ENCODE measurements around the gene DCDC2C.
"Not testable (repeated sequence)": the region's sequence is repeated elsewhere in the genome, so short reads cannot be mapped to it uniquely, and the experiment has no call there.

DCDC2C gene

DNA sequence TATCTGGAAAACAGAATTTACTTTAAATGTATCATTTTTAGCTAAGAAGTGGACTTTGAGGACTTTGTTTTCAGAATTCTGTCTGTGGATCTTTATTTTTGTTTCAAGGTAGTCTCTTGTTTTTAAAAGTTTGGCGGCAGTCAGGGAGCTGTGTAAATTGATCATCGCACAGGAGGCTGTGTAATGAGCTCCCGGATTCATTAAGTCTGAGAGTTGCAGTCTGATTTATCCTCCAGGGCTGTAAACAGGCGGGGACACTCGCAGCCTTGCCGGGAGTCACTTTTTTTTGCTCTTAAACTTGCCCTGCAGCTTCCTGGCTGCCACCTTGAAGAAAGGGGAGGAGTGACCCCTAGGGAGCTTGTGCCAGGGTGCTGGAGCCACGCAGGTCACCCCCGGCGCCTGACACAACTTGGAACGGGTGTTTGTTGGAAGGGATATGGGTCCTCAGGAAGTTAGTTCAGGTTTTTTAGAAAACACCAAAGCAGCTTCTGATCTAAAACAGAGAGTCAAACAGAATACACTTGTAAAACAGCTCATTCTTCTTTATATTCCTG is 76.2 kb downstream of the DCDC2C start:
- no peak for DNase-seq

DNA sequence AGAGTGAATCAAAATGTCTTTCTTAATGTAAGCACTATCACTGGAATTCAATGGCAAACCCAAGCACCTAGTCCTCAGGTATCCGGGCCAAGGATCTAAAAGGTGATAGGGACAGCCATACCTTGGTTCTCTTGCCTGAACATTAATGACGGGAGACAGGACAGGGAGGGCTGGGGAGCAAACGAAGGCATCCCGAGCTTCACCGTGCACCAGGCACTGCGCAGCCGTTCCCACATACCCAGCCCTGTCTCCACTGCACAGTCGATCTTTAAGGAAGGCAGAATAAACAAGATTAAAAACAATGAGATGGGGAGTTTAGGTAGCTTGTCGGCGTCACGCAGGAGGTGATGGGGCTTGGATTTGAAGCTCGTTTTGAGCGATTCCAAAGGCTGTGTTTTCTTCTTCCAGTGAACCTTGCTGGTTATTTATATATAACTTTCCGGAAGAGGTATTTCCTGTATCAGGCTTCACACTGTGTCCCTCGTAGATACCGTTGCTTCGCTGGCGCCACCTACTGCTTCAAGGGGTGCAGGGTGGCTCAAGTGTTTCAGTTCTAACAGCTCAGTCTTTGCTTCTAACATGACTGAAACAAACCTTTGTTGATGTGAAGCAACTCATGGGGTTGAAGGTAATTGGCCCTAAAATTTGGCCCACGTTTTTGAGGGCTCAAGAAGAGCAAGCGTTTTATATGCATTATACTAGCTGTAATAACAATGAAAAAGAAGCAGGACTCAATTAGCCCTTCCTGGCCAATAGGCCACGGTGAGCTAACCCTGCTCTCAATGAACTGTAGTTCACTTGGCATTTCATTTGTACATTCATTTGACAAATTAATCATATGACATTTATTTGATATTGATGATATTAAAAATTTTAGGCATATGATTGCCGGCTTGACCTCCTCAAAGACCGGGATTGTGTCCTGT is 77.4 kb downstream of the DCDC2C start:
- DNase-seq = peak in 3 of 4 experiments; percentile 2 to 17 (median 7)

DNA sequence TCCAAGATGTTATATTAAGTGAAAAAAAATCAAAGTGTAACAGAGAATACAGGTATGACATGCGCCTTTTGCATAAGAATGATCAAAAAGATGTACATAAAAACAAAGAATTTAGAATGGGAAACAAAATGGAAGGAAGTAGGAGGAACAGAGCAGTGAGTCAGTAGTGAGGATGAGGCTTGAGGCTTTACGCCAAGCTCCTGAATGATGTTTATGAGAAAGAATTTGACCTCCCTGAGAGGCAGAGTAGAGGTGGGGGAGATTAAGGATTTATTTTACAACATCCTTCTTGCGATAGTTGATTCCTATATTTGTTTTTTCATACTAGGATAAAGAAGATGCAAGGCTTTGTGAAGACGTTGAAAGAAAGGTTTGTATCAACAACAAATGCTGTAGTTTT is 81.4 kb downstream of the DCDC2C start:
- no peak for DNase-seq

DNA sequence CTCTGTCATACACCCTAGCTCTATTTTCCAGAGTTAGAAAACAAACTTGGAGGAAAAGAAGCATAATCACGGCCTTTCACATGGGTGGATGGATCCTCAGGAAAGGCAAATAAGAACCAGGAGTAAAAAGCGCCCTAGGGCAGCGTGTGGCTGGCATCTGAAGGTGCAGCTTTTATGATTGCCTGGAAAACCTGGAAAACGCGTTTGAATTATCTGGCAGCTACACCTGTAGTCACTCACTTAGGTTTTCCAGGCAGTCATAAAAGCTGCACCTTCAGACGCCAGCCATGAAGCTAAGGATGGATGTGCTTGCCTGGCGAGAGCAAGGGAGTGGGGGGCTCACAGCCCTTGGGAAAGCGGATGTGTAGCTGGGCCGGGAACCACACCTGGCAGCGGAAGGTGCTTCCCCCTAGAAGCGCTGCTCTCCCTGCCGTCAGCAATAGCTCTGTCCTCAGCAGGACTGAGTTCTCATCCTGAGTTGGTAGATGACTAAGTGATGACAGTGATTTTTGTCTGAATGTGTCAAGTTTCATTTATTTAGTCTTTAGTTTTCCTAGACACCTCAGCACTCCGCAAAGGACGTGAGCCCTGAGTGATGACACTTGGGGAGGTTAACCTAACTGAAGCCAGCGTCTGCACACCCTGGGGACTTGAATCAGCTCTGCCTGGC is 82.0 kb downstream of the DCDC2C start:
- DNase-seq = no peak

DNA sequence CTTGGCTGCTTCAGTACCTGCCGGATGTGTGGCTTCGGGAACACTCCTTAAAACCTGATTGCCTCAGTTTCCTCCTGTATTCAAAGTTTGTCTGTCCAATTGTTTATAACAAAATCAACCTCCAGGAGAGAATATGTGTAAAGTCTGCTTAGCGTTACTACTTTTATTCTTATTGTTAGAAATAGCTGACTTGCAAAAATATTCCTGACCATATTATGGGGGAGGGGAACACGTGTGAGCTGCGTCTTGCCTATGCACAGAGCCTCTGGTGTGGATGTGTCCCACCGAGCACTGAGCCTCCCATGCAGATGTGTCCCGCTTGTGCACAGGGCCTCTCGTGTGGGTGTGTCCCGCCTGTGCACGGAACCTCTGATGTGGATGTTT is 82.5 kb downstream of the DCDC2C start:
- DNase-seq = no peak

DNA sequence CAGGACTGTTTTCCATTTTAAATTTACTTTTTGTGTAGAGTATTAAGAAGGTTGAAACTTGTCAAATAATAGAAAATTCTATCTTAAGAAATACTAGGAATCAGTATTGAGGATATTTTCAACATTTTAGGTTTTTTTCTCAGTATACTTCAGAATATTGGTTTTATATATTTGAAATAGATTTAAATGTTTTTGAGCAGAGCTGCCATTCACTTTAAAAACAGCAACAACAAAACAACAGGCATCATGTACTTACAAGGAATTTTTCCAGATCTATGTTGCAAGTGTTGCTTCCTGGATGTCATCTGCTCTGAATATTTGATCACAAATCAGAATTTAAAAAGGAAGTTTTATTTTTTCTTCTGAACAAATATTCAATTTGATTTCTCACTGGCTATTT is 84.4 kb downstream of the DCDC2C start:
- DNase-seq = no peak

DNA sequence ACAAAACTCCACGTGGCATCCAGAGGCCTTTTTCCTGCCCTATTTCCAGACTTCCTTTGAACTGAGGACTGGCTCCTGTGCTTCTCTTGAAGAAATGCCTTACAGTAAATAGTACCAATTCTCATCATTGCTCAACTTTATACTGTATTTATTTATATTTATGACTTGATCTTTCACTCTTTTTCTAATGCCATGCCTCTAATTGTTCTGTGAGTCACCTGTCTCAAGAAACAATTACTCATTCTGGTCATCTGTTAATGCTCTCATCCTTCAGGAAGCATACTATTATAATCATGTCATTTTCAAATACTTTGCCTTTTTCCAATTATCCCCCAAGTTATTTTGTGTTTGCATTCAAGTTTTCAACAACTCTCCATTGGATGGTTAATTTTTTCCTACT is 85.9 kb downstream of the DCDC2C start:
- DNase-seq = no peak

DNA sequence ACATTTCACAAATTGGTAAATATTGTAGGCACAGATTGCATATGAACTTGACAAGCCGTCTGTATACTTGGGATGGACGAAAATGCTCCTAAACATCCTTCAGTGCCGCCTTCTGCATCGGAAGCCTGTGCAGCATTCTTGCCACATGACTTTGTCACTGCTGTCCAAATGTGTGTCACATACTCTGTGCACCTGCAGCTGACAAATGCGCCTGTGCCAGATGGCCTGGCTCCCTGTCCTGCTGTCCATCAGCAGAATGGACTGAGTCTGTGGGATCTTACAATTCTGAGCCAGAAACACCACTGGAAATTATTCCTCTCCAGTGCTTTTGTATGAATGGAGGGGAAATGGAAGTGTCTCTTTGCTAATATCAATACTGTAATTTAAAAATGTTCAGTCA is 89.9 kb downstream of the DCDC2C start:
- DNase-seq = no peak

DNA sequence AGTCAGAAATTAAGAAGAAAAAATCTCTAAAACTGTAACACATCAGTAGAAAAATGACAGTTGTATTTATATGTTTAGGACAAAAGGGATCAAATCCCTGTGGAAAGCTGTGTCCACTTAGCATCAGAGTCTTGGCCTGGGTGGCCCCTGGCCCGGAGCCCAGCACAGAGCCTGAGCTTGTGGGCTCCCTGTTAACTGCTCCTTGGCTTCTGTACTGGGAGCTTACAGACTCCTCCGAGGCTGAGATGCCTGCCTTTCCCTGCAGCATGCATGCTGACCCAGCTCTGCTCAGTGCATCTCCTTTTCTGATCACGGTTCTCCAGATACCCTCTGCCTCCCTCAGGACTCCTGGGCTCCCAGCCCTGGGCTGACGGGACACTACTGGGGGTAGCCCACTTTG is 98.1 kb downstream of the DCDC2C start:
- no peak for DNase-seq

DNA sequence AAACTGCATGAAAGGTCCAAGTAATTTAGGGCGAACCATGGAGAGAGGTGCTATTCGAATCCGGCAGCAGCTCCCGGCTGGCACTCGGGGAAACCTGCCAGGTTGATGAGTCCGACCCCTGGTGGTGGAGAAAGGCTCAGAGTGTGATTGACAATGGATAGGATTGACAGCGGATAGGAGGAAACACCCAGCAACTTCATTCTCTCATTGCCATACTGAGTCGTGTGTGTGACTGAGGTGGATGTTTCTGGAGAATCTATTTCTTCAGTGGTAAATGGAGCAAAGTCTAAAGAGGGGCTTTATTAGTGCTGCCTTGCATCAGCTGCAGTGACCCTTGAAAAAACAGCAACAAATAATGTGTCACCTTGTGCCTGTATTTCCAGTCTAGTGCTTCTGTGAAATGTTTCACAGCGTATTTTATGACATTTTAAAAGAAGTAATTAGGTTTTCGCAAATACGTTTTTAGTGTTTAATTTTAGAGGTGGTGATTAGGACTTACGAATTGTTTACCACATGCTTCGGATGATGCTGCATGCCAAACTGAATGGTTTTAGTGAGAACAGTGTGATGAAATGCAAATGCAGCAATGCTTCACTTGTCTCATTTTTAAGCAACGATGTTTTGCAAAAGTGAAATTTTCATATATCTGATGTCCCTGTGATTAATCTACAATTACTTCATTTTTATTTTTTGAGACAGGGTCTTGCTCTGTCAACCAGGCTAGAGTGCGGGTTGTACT is 102.0 kb downstream of the DCDC2C start:
- no peak for DNase-seq

DNA sequence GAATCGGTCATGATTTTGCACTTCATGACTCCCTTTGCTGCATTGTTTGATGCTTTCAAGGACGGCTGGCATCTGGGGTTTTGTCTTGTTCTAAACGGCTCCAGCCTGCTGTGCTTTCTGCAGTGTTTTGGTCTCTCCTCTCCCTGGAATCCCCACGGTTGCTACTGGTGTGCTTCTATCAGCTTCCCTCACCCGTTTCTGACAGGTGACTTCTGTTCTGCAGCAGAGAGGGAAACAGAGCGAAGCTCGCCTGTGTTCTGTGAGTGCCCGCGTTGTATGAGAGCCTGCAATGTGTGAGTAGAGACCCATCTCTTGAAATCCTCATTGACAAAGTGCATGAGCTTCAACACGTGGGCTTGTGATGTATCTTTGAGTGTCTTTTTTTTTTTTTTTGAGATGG is 102.8 kb downstream of the DCDC2C start:
- DNase-seq = no peak

DNA sequence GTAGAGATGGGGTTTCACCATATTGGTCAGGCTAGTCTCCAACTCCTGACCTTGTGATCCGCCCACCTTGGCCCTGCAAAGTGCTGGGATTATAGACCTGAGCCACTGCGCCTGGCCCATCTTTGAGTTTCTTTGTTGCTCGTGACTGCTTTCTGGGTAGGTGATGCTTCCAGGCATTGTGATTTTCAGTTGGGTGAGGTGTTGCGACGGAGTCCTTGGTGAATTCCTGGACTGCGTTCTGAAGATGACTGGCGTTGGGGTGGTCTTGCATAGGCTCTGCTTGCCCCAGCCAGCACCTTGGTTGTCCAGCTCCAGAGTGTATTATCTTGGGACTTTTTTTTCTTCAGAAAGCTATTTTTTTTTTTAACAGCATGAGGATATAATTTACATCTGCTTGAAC is 103.4 kb downstream of the DCDC2C start:
- no peak for DNase-seq

DNA sequence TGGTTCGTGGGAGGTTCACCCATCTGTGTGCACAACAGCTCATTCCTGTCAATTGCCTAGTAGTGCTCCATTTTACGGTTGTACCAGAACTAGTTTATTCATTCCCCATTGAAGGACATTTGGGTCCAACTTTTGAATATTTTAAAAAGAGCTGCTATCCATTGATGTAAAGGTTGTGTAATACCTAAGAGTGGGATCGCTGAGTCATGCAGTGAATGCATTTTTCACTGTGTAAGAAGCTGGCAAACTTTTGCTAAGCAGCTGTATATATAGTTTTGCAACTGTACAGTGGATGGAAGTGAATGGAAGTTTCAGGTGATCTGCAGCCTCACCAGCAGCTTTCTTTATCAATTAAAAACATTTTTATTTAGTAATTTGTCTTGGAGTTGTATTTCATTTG is 104.5 kb downstream of the DCDC2C start:
- DNase-seq = no peak

DNA sequence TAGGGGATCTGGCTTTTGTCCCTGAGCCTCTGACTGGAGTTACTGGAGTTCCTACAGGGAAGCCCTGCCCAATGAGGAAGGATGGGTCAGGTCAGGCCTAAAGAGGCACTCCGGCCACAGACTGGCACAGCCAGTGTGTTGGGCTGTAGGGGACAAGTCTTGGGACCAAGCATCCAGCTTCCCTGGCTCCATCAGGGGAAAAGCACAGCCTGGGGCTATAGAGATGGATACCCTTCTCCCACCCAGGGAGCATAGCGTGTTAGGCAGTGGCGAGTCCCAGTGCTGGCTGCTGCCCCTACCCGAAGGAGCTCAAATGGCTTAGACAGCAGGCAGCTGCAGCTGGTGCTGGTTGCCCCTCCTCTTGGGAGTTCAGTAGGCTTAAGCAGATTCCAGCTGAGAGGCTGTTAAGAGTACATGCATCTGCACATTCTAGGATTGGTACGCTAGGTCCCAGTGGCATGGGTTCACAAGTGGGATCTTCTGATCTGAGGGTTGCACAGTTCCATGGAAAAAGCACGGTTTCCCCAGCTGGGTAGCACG is 111.4 kb downstream of the DCDC2C start:
- DNase-seq = no peak

DNA sequence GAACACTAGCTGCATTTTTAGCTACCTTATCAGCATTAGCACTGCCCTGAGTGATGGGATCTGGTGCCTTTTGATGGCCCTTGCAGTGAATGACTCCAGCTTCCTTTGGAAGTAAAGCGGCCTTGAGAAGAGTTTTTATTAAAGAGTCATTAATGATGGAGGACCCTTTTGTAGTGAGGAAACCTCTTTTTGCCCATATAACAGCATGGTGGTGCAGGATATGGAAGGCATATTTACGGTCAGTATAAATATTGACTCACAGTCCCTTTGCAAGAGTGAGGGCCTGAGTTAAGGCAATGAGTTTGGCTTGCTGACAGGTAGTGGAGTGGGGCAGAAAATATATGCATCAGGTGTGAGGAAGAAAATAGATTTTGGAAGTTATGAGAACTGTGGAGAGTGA is 113.8 kb downstream of the DCDC2C start:
- not testable (repeated sequence) for DNase-seq

DNA sequence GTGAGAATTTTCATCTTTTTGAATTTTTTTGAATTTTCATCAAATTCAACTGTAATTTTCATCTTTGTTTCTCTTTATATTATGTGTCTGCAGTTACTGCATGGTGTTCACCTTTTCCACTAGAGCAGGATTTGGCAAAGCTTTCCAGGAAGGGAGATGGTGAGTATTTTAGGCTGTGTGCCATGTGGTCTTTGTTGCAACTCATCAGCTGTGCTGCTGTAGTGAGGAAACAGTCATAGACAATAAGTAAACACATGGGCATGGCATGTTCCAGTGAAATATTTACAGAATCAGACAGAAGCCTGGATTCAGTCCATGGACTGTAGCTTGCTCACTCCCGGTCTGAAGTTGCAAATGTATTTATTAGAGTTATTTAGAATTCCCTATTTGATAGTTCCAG is 120.4 kb downstream of the DCDC2C start:
- DNase-seq = no peak

DNA sequence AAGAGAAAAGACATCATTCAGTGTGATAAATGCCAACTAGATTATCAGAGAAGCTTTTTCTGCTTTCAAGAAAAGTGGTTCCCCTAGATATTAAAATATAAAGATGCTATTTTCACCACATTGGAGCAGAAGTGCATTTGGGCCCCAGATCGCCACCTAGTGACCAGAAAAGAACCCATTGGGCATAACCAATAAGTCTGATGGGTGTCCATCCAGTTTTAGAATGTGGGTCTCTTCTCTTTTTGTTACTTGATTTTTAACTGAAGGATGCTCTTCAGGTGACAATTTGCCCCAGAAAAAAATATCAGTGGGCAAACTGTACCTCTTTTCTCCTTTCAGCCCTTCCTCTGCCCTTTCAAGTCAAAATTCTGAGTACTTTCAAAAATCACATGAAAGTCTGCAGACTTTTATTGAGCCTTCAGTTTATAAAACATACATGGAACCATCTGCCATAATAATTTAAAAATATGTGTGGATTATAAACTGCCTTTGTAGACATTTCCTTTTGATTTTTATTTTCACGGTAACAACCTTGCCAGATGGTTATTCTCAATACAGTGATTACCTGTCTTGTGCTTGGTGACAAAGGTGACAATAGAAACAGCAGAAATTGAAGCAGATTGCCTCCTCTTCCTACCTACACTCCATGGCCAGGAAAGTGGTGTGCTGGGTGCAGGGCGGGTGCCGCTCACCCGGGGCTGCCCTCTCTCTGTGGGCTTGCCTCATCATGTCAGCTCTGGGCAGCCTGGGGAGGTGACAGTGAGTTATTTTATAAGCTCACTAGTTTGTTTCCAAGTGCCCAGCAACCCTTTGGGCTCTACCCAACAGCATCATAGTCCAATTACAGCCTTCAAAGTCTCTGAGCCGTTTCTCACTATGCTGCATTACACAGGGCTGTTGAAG is 124.5 kb downstream of the DCDC2C start:
- no peak for DNase-seq

DNA sequence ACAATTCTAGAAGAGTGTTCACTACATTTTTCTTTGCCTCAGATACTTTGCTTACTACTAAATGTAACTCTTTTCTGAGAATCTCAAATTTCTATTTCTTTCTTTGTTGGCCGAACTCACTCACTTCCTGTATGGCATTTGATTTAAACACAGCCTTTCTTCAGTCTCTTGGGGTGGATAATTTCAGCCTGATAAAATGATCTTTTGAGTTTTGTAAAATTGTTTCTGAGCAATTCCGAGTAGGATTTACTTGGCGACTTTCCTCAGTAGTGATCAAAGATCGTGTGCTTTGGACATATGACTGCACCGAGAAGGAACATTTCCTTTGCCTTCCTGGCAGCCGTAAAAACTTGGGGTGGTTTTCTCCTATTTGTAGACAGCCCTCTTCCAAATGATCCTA is 127.4 kb downstream of the DCDC2C start:
- no peak for DNase-seq

DNA sequence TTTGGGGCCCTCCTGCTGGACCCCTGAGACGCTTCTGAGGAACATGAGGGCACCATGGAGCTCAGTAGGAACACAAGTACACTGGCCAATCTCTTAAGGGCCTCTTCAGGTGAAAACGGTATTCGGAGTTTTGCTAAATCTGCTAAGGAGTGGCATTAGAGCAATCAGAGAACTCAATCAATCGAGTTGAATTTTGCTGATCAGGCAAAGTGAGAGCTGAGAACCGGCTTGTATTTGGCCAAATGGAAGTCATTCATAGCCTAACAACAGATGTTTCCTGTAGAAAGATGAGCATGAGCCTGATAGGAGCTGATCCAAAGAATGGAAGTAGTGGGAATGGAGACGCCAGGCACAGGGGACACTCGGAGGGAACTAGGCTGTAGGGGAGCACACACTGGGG is 133.7 kb downstream of the DCDC2C start:
- no peak for DNase-seq

DNA sequence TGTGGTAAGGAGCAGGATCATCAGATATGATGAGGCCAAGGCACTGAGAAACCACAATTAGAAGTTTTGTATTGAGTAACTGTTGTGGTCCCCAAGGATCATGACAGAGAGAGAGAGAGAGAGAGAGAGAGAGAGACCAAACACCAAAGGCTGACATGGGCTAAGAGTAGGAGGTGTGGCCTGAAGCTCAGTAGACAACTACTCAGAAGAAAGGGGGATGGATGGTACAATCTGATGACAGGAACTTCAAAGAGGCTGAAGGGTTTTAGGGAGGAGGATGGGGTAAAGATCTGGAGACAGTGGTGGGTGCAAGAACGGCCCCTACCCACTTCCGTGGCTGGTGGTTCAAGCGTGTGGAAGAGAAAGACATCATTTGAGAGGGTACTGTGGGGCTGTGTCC is 135.0 kb downstream of the DCDC2C start:
- DNase-seq = no peak

DNA sequence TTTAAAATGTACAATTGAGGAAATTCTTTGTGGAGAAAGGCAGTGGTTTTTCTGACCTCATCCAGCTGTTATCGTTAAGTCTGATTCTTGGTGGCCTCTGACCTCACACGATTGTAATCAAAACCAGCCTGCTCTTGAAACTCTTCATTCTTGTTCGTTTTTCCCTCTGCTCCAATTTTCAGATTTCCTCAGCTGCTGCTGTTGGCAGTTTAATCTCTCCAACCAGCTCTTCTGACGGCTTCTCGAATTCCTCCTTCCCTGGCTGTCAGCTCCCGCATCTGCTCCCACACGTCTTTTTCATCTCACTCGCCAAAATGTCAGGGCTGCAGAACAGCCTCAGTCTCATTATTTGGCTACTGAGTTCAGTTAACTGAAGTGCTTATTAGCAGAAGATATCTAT is 136.1 kb downstream of the DCDC2C start:
- no peak for DNase-seq

DNA sequence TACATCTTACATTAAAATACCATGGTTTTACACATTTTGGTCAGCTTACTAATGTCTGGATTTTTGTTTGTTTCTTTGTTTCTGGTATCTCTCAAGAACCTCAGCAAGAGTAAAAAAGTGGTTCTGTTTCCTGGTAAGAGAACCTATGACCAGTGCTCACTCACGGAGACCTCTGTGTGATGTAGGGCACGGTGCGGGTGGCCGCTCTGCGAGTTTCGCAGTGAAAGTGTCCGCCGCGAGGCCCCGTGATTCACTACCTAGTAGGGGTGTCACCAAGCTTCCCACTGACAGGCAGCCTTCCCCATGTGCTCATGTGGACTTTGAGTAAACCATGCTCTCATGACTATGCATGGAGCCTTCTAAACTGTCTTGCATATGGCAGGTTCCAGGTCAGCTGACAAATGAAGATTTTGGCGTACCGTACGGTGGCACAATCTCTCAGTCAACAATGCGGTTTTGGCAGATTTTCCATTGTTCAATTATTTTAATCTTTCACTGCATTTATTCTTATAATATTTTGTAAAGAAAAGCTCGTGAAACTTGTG is 137.3 kb downstream of the DCDC2C start:
- DNase-seq = no peak
